Right lobe of liver (tissue), 4 donors: ENCODE data around the gene CMTM7.

Source experiments
- POLR2A ChIP-seq: fragments of 450-650 bp; IDR thresholded peaks from one replicate; pipeline ENCODE4 v1.6.1; 2017; ENCODE audit warnings: antibody characterized with exemption, mild to moderate bottlenecking
- TF ChIP-seq, protein P1 (sequence below), 4 donors: fragments of 200-600 bp in 3 of 4; fragments of 450-650 bp in 1 of 4; IDR thresholded peaks; one replicate each; pipeline versions ENCODE4 v1.5.1 to v1.8.0; 2016 to 2022; ENCODE audit warnings: antibody characterized with exemption in 4 of 4, mild to moderate bottlenecking in 2 of 4
- donor health status: DM: no; HTN: no; CAD: no.
- donor health status: DM: no; HTN: no; CAD: no.
- donor health status: DM: no; HTN: yes; CAD: no.

DNA sequence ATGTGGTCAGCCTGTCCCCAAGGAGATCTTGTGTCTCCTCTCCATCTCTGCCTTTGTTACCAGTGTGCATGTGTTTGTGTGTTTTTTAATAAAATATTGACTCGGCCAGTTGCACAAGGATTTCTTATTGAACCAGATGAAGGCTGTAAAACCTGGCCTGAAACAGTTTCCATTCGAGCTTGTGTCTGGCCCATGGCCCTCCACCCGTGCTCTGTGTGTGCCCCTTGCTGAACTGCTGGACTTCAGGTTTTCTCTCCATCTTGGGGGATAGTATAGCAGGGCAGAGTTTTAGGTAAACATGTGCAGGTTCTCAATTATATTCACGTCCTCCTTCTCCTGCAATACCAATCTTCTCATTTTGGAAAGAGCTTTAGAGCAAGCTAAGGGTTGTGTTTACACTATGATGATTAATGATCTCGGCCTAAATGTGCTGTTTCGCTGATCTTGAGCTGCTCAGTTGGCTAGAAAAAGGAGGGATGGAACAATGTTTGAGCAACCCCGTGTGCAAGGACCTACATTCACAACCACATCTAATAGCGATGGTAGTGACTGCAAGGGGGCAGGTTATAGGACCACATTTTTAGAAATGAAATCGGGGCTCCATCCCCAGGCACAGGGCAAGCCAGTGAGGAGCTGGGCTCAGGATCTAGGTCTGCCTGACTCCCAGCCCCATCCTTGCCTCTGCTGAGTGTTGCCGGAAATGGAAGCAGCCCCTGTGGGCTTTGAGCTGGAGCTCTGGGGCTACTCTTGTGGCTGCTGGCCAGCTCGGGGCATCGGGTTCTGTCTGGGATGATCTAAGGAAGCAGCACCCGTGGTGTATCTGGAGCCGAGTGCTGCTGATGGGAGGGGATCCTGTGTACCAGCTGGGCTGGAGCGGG, 63.3 kb downstream of the CMTM7 start:
- no peak for TF ChIP-seq POLR2A
- TF ChIP-seq, protein P1, sequence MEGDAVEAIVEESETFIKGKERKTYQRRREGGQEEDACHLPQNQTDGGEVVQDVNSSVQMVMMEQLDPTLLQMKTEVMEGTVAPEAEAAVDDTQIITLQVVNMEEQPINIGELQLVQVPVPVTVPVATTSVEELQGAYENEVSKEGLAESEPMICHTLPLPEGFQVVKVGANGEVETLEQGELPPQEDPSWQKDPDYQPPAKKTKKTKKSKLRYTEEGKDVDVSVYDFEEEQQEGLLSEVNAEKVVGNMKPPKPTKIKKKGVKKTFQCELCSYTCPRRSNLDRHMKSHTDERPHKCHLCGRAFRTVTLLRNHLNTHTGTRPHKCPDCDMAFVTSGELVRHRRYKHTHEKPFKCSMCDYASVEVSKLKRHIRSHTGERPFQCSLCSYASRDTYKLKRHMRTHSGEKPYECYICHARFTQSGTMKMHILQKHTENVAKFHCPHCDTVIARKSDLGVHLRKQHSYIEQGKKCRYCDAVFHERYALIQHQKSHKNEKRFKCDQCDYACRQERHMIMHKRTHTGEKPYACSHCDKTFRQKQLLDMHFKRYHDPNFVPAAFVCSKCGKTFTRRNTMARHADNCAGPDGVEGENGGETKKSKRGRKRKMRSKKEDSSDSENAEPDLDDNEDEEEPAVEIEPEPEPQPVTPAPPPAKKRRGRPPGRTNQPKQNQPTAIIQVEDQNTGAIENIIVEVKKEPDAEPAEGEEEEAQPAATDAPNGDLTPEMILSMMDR (IDR thresholded peaks at IDR 0.05): no peak
